Muscle layer of duodenum (tissue), 2 donors: ENCODE data around the gene SMARCA2.
A peak's percentile ranks its signal among the peaks of the same experiment; 100 is the strongest.

Experiments
- H3K27ac ChIP-seq: one replicate; pipeline ENCODE4 v1.7.0; 2013; ENCODE audit warnings: mild to moderate bottlenecking, low read length
- H3K27me3 ChIP-seq: one replicate; pipeline ENCODE4 v1.7.0; 2013; ENCODE audit warnings: low read depth, mild to moderate bottlenecking, control low read depth, low read length
- H3K36me3 ChIP-seq, 2 donors: one replicate each; pipeline ENCODE4 v1.7.0; 2013; ENCODE audit warnings: low read length in 2 of 2, control low read depth in 1 of 2, mild to moderate bottlenecking in 1 of 2; ENCODE audit not compliant: insufficient read depth in 2 of 2, control insufficient read depth in 1 of 2
- H3K4me1 ChIP-seq, 2 donors: one replicate each; pipeline ENCODE4 v1.7.0; 2013; ENCODE audit warnings: low read length in 2 of 2, mild to moderate bottlenecking in 2 of 2, control low read depth in 1 of 2, moderate library complexity in 1 of 2; ENCODE audit not compliant: insufficient read depth in 2 of 2, control insufficient read depth in 1 of 2
- H3K4me3 ChIP-seq, 2 donors: one replicate each; pipeline ENCODE4 v1.7.0; 2013; ENCODE audit warnings: low read length in 2 of 2, low read depth in 1 of 2, mild to moderate bottlenecking in 1 of 2
- H3K9me3 ChIP-seq, 2 donors: one replicate each; pipeline ENCODE4 v1.7.0; 2013; ENCODE audit warnings: low read length in 2 of 2, control low read depth in 1 of 2, mild to moderate bottlenecking in 1 of 2; ENCODE audit not compliant: control insufficient read depth in 1 of 2
- donor health status: healthy.

Gene SMARCA2

GRCh38 chr9:2014696-2015580, at the start of gene SMARCA2:
Gene SMARCA2 (plus strand): TSS chr9:2015347. CDS start chr9:2029023, 13,676 bp downstream.
- Histone ChIP-seq H3K9me3 (no peaks in the 10 kb centered on the region), H3K36me3 (peaks cover 0 to 4% of the 10 kb centered on the region in 2 donors), H3K27ac (peak within 1 kb of the TSS; percentile 78), H3K4me1 (peaks cover 13 to 17% of the 10 kb centered on the region in 2 donors), H3K4me3 (peak within 1 kb of the TSS; percentile 82 to 97), H3K27me3 (no peaks in the 10 kb centered on the region)

GRCh38 chr9:1966725-1967366, 48.3 kb upstream of the SMARCA2 start:
- Histone ChIP-seq H3K9me3 (no peaks in the 10 kb centered on the region), H3K4me1 (no peaks in the 10 kb centered on the region)

GRCh38 chr9:1969160-1969559, 46.0 kb upstream of the SMARCA2 start:
- H3K36me3 ChIP-seq, result no peaks in the 10 kb centered on the region
- no peak overlapping the region for H3K4me3 ChIP-seq
- H3K27me3 ChIP-seq, result no peaks in the 10 kb centered on the region

More at GRCh38 chr9:1966725-1967366, 48.3 kb upstream of the SMARCA2 start:
- Histone ChIP-seq H3K4me3 (no peak overlapping the region), H3K27ac (no peak overlapping the region), H3K27me3 (no peaks in the 10 kb centered on the region), H3K36me3 (no peaks in the 10 kb centered on the region)

GRCh38 chr9:1969898-1970297, 45.2 kb upstream of the SMARCA2 start:
- Histone ChIP-seq H3K27ac (no peak overlapping the region), H3K4me1 (no peaks in the 10 kb centered on the region), H3K4me3 (no peak overlapping the region), H3K27me3 (no peaks in the 10 kb centered on the region), H3K36me3 (no peaks in the 10 kb centered on the region), H3K9me3 (no peaks in the 10 kb centered on the region)

More at GRCh38 chr9:1969160-1969559, 46.0 kb upstream of the SMARCA2 start:
- Histone ChIP-seq H3K4me1 (no peaks in the 10 kb centered on the region), H3K27ac (no peak overlapping the region), H3K9me3 (no peaks in the 10 kb centered on the region)

- no peak overlapping the region for H3K4me3 ChIP-seq
- H3K4me1 ChIP-seq, result no peaks in the 10 kb centered on the region
- H3K27ac ChIP-seq, result no peak overlapping the region
- no peaks in the 10 kb centered on the region for H3K36me3 ChIP-seq
- H3K9me3 ChIP-seq, result no peaks in the 10 kb centered on the region
- H3K27me3 ChIP-seq, result no peaks in the 10 kb centered on the region
Measured at GRCh38 chr9:1972672-1973071, 42.5 kb upstream of the SMARCA2 start.

GRCh38 chr9:1977026-1977425, 38.1 kb upstream of the SMARCA2 start:
- Histone ChIP-seq H3K4me1 (peaks cover 0 to 12% of the 10 kb centered on the region in 2 donors), H3K27ac (no peak overlapping the region), H3K9me3 (no peaks in the 10 kb centered on the region), H3K36me3 (no peaks in the 10 kb centered on the region), H3K4me3 (no peak overlapping the region), H3K27me3 (no peaks in the 10 kb centered on the region)

- no peaks in the 10 kb centered on the region for H3K36me3 ChIP-seq
- peaks cover 0 to 12% of the 10 kb centered on the region in 2 donors for H3K4me1 ChIP-seq
- no peak overlapping the region for H3K27ac ChIP-seq
- no peaks in the 10 kb centered on the region for H3K27me3 ChIP-seq
- no peak overlapping the region for H3K4me3 ChIP-seq
- no peaks in the 10 kb centered on the region for H3K9me3 ChIP-seq
Measured at GRCh38 chr9:1978941-1979340, 36.2 kb upstream of the SMARCA2 start.

GRCh38 chr9:1979741-1980367, 35.3 kb upstream of the SMARCA2 start:
- Histone ChIP-seq H3K27ac (no peak overlapping the region), H3K9me3 (no peaks in the 10 kb centered on the region), H3K27me3 (no peaks in the 10 kb centered on the region), H3K4me1 (peaks cover 0 to 12% of the 10 kb centered on the region in 2 donors), H3K36me3 (no peaks in the 10 kb centered on the region), H3K4me3 (no peak overlapping the region)

- Histone ChIP-seq H3K27me3 (no peaks in the 10 kb centered on the region), H3K4me3 (no peak overlapping the region), H3K4me1 (peaks cover 0 to 12% of the 10 kb centered on the region in 2 donors), H3K36me3 (no peaks in the 10 kb centered on the region), H3K27ac (no peak overlapping the region), H3K9me3 (no peaks in the 10 kb centered on the region)
Measured at GRCh38 chr9:1980387-1980786, 34.8 kb upstream of the SMARCA2 start.

GRCh38 chr9:1982074-1982473, 33.1 kb upstream of the SMARCA2 start:
- H3K9me3 ChIP-seq, result no peaks in the 10 kb centered on the region
- H3K27me3 ChIP-seq, result no peaks in the 10 kb centered on the region
- H3K27ac ChIP-seq, result no peak overlapping the region
- H3K4me3 ChIP-seq, result no peak overlapping the region
- H3K36me3 ChIP-seq, result no peaks in the 10 kb centered on the region
- H3K4me1 ChIP-seq, result peaks cover 0 to 12% of the 10 kb centered on the region in 2 donors

GRCh38 chr9:1986341-1986740, 28.8 kb upstream of the SMARCA2 start:
- Histone ChIP-seq H3K4me3 (no peak overlapping the region), H3K27me3 (no peaks in the 10 kb centered on the region), H3K9me3 (no peaks in the 10 kb centered on the region), H3K27ac (no peak overlapping the region), H3K4me1 (no peaks in the 10 kb centered on the region), H3K36me3 (no peaks in the 10 kb centered on the region)
